HepG2 (cell line): ENCODE results near the gene TTBK1. TPM values are rescaled to one million over a fixed set of nuclear protein-coding genes. Genes with fewer than 3 reads are reported as not detected.
A peak's percentile ranks its signal among the peaks of the same experiment; 100 is the strongest.

Source experiments
- ATF3 ChIP-seq: sonication (generic); formaldehyde crosslinking; IDR thresholded peaks from 2 replicates; pipeline ENCODE4 v1.4.0; 2020; ENCODE audit warnings: missing genetic modification reagents
- EED ChIP-seq: sonication (generic); formaldehyde crosslinking; IDR thresholded peaks from 2 replicates; pipeline ENCODE4 v1.5.0; 2020; ENCODE audit warnings: mild to moderate bottlenecking, missing genetic modification reagents
- ELK4 ChIP-seq: sonication (generic); formaldehyde crosslinking; IDR thresholded peaks from 2 replicates; pipeline ENCODE4 v1.9.0; 2021; ENCODE audit warnings: missing genetic modification reagents, borderline replicate concordance
- ERF ChIP-seq: IDR thresholded peaks from 2 replicates; pipeline ENCODE4 v1.6.1; 2018; ENCODE audit warnings: missing biosample characterization, missing genetic modification reagents
- HINFP ChIP-seq: sonication (generic); formaldehyde crosslinking; IDR thresholded peaks from 2 replicates; pipeline ENCODE4 v1.4.0; 2020; ENCODE audit warnings: low read depth, mild to moderate bottlenecking, missing genetic modification reagents
- LRRFIP1 ChIP-seq: sonication (generic); formaldehyde crosslinking; conservative IDR thresholded peaks from 2 replicates; pipeline ENCODE4 v1.4.0; 2020; ENCODE audit warnings: missing genetic modification reagents
- PBX2 ChIP-seq: IDR thresholded peaks from 2 replicates; pipeline ENCODE4 v1.6.1; 2016; ENCODE audit warnings: control low read depth
- PHF8 ChIP-seq: sonication (generic); formaldehyde crosslinking; IDR thresholded peaks from 2 replicates; pipeline ENCODE4 v1.5.0; 2020; ENCODE audit warnings: missing genetic modification reagents
- RARA ChIP-seq: IDR thresholded peaks from 2 replicates; pipeline ENCODE4 v1.6.1; 2016; ENCODE audit warnings: missing genetic modification reagents, missing compliant biosample characterization
- RBFOX2 ChIP-seq: fragments of 200-400 bp; formaldehyde crosslinking; IDR thresholded peaks from 2 replicates; pipeline ENCODE4 v1.6.1; 2017; ENCODE audit warnings: low read depth, mild to moderate bottlenecking, low read length
- TBX3 ChIP-seq: fragments of 450-650 bp; IDR thresholded peaks from 2 replicates; pipeline ENCODE4 v1.6.1; 2017; ENCODE audit warnings: antibody characterized with exemption, mild to moderate bottlenecking, inconsistent platforms, borderline replicate concordance
- TRAFD1 ChIP-seq: sonication (generic); formaldehyde crosslinking; IDR thresholded peaks from 2 replicates; pipeline ENCODE4 v1.5.1; 2020; ENCODE audit warnings: missing genetic modification reagents, mild to moderate bottlenecking, borderline replicate concordance
- WIZ ChIP-seq: sonication (generic); formaldehyde crosslinking; IDR thresholded peaks from 2 replicates; pipeline ENCODE4 v1.5.1; 2020; ENCODE audit warnings: mild to moderate bottlenecking, missing genetic modification reagents
- ZFAT ChIP-seq: sonication (generic); formaldehyde crosslinking; conservative IDR thresholded peaks from 2 replicates; pipeline ENCODE4 v1.8.1; 2023; ENCODE audit warnings: missing genetic modification reagents, inconsistent platforms
- ZFP36L1 ChIP-seq: sonication (generic); formaldehyde crosslinking; IDR thresholded peaks from 2 replicates; pipeline ENCODE4 v1.8.0; 2022; ENCODE audit warnings: mild to moderate bottlenecking, missing genetic modification reagents, moderate library complexity
- ZNF333 ChIP-seq: sonication (generic); formaldehyde crosslinking; IDR thresholded peaks from 2 replicates; pipeline ENCODE4 v1.4.0; 2020; ENCODE audit warnings: mild to moderate bottlenecking, missing genetic modification reagents, borderline replicate concordance
- ZNF350 ChIP-seq: sonication (generic); formaldehyde crosslinking; IDR thresholded peaks from 2 replicates; pipeline ENCODE4 v1.4.0; 2020; ENCODE audit warnings: mild to moderate bottlenecking, low read depth, missing genetic modification reagents, borderline replicate concordance
- ZNF557 ChIP-seq: sonication (generic); formaldehyde crosslinking; IDR thresholded peaks from 2 replicates; pipeline ENCODE4 v1.4.0; 2020; ENCODE audit warnings: missing genetic modification reagents
- ZNF749 ChIP-seq: sonication (generic); formaldehyde crosslinking; IDR thresholded peaks from 2 replicates; pipeline ENCODE4 v1.8.0; 2022; ENCODE audit warnings: mild to moderate bottlenecking, missing genetic modification reagents, moderate library complexity, borderline replicate concordance
- polyA plus RNA-seq, 8 experiments: library from polyadenylated mRNA; depleted of rRNA in 3 of 8; stranded (reverse) in 7 of 8; unstranded in 1 of 8; fragments of >200 nt; fragmentation: Illumina TruSeq in 4 of 8; extraction: Trizol in 4 of 8; gene quantifications; 2 replicates each; pipeline versions ENCODE4 v1.2.1 to v1.2.3, GENCODE V29; 2011 to 2016; ENCODE audit warnings: low read depth in 4 of 8, missing spikeins in 1 of 8, mixed read lengths in 1 of 8; ENCODE audit not compliant: insufficient read depth in 1 of 8
- total RNA-seq, 5 experiments: library from RNA; depleted of rRNA; stranded (reverse); fragments of >200 nt; fragmentation: Illumina TruSeq; extraction: Trizol; gene quantifications; 2 replicates each; pipeline ENCODE4 v1.2.3, GENCODE V29; 2016; ENCODE audit warnings: low read depth in 1 of 5

The TTBK1 gene
- total and polyA plus RNA-seq, 2 of the 13 experiments (the other 11 are each of a cell fraction or from before 2014, with no cell fraction given): 0.24 to 0.33 TPM

- TF ChIP-seq LRRFIP1: no peak
- no peak for TF ChIP-seq ZNF557
- TF ChIP-seq RBFOX2: no peak
- TF ChIP-seq ZNF749 (CRISPR knock-in tag): no peak
- no peak for TF ChIP-seq ELK4
- TF ChIP-seq ZNF350: peak; percentile 19; the same call in 1 of the 2 replicates
- peak; percentile 80; the same call in 1 of the 2 replicates for TF ChIP-seq TRAFD1 (CRISPR knock-in tag)
- no peak for TF ChIP-seq WIZ
- no peak for TF ChIP-seq PBX2
- TF ChIP-seq ZNF333 (CRISPR knock-in tag): no peak
- no peak for TF ChIP-seq ZFAT (CRISPR knock-in tag)
- TF ChIP-seq ATF3 (CRISPR knock-in tag): peak; percentile 84
- no peak for TF ChIP-seq TBX3
- TF ChIP-seq HINFP (CRISPR knock-in tag): no peak
- TF ChIP-seq ZFP36L1 (CRISPR knock-in tag): no peak
- no peak for TF ChIP-seq EED (CRISPR knock-in tag)
- TF ChIP-seq ERF (CRISPR knock-in tag): peak; percentile 71; the same call in 1 of the 2 replicates
- TF ChIP-seq PHF8: no peak
- peak; percentile 29; the same call in 1 of the 2 replicates for TF ChIP-seq RARA (CRISPR knock-in tag)
Observed at GRCh38 chr6:43262000-43262779, 18.9 kb downstream of the TTBK1 start (continued).
